K562 (cell line): Measurements from ENCODE around the gene ANXA7. TPM values are rescaled to one million over a fixed set of nuclear protein-coding genes. Genes with fewer than 3 reads are reported as not detected.

Source experiments
- ATF1 ChIP-seq, 2 experiments: fragments of 450-650 bp in 1 of 2; IDR thresholded peaks; 2 replicates each; pipeline ENCODE4 v1.6.1; 2016; ENCODE audit warnings: missing compliant biosample characterization in 1 of 2, missing genetic modification characterization in 1 of 2
- GATAD2B ChIP-seq: fragments of 450-650 bp; IDR thresholded peaks from 2 replicates; pipeline ENCODE4 v1.6.1; 2017; ENCODE audit warnings: mild to moderate bottlenecking, borderline replicate concordance
- JUN ChIP-seq, 2 experiments: sonication (generic) in 1 of 2; formaldehyde crosslinking in 1 of 2; IDR thresholded peaks; 2 replicates each; pipeline versions ENCODE4 v1.6.1 to v1.8.0; 2012 to 2022; ENCODE audit warnings: borderline replicate concordance in 2 of 2, mild to moderate bottlenecking in 2 of 2, improper control_type of control experiment in 1 of 2, low read depth in 1 of 2, low read length in 1 of 2, missing genetic modification reagents in 1 of 2
- MAZ ChIP-seq, 2 experiments: fragments of 450-650 bp in 1 of 2; sonication (generic) in 1 of 2; formaldehyde crosslinking; IDR thresholded peaks in 1 of 2; conservative IDR thresholded peaks in 1 of 2; 2 replicates each; pipeline versions ENCODE4 v1.4.0 to v1.5.0; 2020; ENCODE audit warnings: mild to moderate bottlenecking in 1 of 2, missing genetic modification reagents in 1 of 2
- NR4A1 ChIP-seq, 2 experiments: fragments of 250-450 bp in 1 of 2; fragments of 450-650 bp in 1 of 2; sonication (Bioruptor Pico) in 1 of 2; IDR thresholded peaks; 2 replicates each; pipeline versions ENCODE4 v1.4.0 to v1.6.1; 2016 to 2020; ENCODE audit warnings: mild to moderate bottlenecking in 2 of 2, missing compliant biosample characterization in 1 of 2, missing genetic modification characterization in 1 of 2, moderate library complexity in 1 of 2
- PCBP1 ChIP-seq: fragments of 200-400 bp; formaldehyde crosslinking; IDR thresholded peaks from 2 replicates; pipeline ENCODE4 v1.6.1; 2018; ENCODE audit warnings: mild to moderate bottlenecking, low read depth, low read length; ENCODE audit not compliant: poor library complexity, severe bottlenecking
- PHF20 ChIP-seq: fragments of 450-650 bp; IDR thresholded peaks from 2 replicates; pipeline ENCODE4 v1.6.1; 2018; ENCODE audit not compliant: partially characterized antibody
- RUNX1 ChIP-seq: sonication (generic); IDR thresholded peaks from 2 replicates; pipeline ENCODE4 v1.6.1; 2016; ENCODE audit warnings: antibody characterized with exemption, low read depth
- SLC30A9 ChIP-seq: fragments of 250-450 bp; sonication (Bioruptor Pico); IDR thresholded peaks from 2 replicates; pipeline ENCODE4 v1.8.0; 2022; ENCODE audit warnings: mild to moderate bottlenecking, moderate library complexity
- SOX6 ChIP-seq: fragments of 450-650 bp; IDR thresholded peaks from 2 replicates; pipeline ENCODE4 v1.6.1; 2014; ENCODE audit warnings: mild to moderate bottlenecking
- TSC22D4 ChIP-seq: fragments of 450-650 bp; IDR thresholded peaks from 2 replicates; pipeline ENCODE4 v1.6.1; 2016; ENCODE audit warnings: missing genetic modification characterization, missing biosample characterization, control low read depth
- ZNF197 ChIP-seq: fragments of 200-800 bp; sonication (Bioruptor generic); IDR thresholded peaks from 2 replicates; pipeline ENCODE4 v1.6.1; 2016; ENCODE audit warnings: low read depth, missing genetic modification characterization, missing compliant biosample characterization
- ZNF586 ChIP-seq: fragments of 450-650 bp; formaldehyde crosslinking; conservative IDR thresholded peaks from 2 replicates; pipeline ENCODE4 v1.4.0; 2020; ENCODE audit warnings: mild to moderate bottlenecking, moderate library complexity
- ZSCAN29 ChIP-seq: fragments of 450-650 bp; IDR thresholded peaks from 2 replicates; pipeline ENCODE4 v1.6.1; 2017
- polyA plus RNA-seq, 8 experiments: library from polyadenylated mRNA; depleted of rRNA in 4 of 8; stranded (reverse) in 5 of 8; unstranded in 3 of 8; fragments of >200 nt; fragmentation: Nextera tagmentation in 2 of 8; fragmentation: Illumina TruSeq in 1 of 8; extraction: Ambion mirVana in 2 of 8; extraction: Trizol in 1 of 8; gene quantifications; 2 replicates each; pipeline versions ENCODE4 v1.2.1 to v1.2.3, GENCODE V29; 2011 to 2014; ENCODE audit warnings: inconsistent platforms in 1 of 8, missing spikeins in 1 of 8
- total RNA-seq, 7 experiments: library from RNA; depleted of rRNA in 6 of 7; stranded (reverse); fragments of >200 nt in 6 of 7; fragmentation: Illumina TruSeq in 2 of 7; extraction: Trizol in 2 of 7; gene quantifications; 2 replicates each; pipeline versions ENCODE4 v1.2.1 to v1.2.3, GENCODE V29; 2011 to 2021; ENCODE audit warnings: low replicate concordance in 1 of 7
- TF ChIP-seq, protein P1 (sequence below), 2 experiments: IDR thresholded peaks in 1 of 2; conservative IDR thresholded peaks in 1 of 2; 2 replicates each; pipeline ENCODE4 v1.6.1; 2016; ENCODE audit warnings: low read depth in 2 of 2, mild to moderate bottlenecking in 1 of 2, missing compliant biosample characterization in 1 of 2, missing genetic modification characterization in 1 of 2, moderate library complexity in 1 of 2
- TF ChIP-seq, protein P2 (sequence below): fragments of 450-650 bp; IDR thresholded peaks from 2 replicates; pipeline ENCODE4 v1.6.1; 2016; ENCODE audit warnings: low read depth

ANXA7 gene
- total and polyA plus RNA-seq, 9 of the 15 experiments (the other 6 are each of a cell fraction or from before 2014, with no cell fraction given) = 81.6 to 157 (median 122) TPM

DNA sequence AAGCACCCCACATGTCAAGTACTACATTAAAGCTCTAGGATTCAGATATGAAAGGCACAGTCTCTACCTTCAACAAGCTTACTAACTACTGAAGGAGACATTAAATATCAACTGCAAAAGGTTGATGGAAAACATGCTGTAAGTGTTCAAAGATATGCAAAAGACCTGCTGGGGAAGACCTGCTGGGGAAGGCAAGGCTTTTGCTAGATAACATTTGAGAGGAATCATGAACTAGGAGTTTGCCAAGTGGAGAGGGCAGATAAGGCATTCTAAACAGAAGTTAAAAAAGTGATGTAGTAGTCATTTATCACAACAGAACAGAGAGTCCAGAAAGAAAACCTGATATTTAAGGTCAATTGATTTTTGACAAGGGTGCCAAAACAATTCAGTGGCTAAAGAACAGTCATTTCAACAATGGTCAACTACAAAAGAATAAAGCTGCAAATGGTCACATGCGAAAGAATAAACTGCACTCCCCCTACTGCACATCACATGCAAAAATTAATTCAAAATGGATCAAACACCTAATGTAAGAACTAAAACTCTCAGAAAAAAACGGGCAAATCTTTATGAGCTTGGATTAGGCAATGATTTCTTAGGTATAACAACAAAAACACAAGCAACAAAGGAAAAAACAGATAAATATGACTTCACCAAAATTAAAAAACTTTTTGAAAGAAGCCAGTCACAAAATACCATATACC is 42.5 kb upstream of the ANXA7 start (continued):
- TF ChIP-seq MAZ (CRISPR knock-in tag; conservative IDR thresholded peaks at IDR 0.05 in 1 of 2, IDR thresholded peaks at IDR 0.05 in 1 of 2) (peak; percentile 26 to 65; a peak in 2 of 4 replicates), ZSCAN29 (peak; percentile 50; the same call in 1 of the 2 replicates), GATAD2B (peak; percentile 96), RUNX1 (peak; percentile 74; the same call in 1 of the 2 replicates), PCBP1 (no peak), SLC30A9 (CRISPR knock-in tag) (no peak), ZNF586 (CRISPR knock-in tag) (no peak), TSC22D4 (tag) (no peak), ZNF197 (CRISPR knock-in tag) (peak; percentile 97), SOX6 (peak; percentile 99), NR4A1 (CRISPR knock-in tag; IDR thresholded peaks at IDR 0.05) (no peak), NR4A1 (tag; IDR thresholded peaks at IDR 0.05) (peak; percentile 96), PHF20 (no peak), JUN (IDR thresholded peaks at IDR 0.05; ENCODE audit: borderline replicate concordance, low read depth, low read length) (peak; percentile 62; the same call in 1 of the 2 replicates), JUN (CRISPR knock-in tag; IDR thresholded peaks at IDR 0.05; ENCODE audit: borderline replicate concordance) (no peak), ATF1 (CRISPR knock-in tag; IDR thresholded peaks at IDR 0.05) (no peak), ATF1 (tag; IDR thresholded peaks at IDR 0.05) (peak; percentile 60)
- TF ChIP-seq, protein P1, sequence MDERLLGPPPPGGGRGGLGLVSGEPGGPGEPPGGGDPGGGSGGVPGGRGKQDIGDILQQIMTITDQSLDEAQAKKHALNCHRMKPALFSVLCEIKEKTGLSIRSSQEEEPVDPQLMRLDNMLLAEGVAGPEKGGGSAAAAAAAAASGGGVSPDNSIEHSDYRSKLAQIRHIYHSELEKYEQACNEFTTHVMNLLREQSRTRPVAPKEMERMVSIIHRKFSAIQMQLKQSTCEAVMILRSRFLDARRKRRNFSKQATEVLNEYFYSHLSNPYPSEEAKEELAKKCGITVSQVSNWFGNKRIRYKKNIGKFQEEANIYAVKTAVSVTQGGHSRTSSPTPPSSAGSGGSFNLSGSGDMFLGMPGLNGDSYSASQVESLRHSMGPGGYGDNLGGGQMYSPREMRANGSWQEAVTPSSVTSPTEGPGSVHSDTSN (CRISPR knock-in tag; IDR thresholded peaks at IDR 0.05; ENCODE audit: low read depth) = no peak
- TF ChIP-seq, protein P1 (tag; conservative IDR thresholded peaks at IDR 0.05; ENCODE audit: low read depth) = peak; percentile 94
- TF ChIP-seq, protein P2, sequence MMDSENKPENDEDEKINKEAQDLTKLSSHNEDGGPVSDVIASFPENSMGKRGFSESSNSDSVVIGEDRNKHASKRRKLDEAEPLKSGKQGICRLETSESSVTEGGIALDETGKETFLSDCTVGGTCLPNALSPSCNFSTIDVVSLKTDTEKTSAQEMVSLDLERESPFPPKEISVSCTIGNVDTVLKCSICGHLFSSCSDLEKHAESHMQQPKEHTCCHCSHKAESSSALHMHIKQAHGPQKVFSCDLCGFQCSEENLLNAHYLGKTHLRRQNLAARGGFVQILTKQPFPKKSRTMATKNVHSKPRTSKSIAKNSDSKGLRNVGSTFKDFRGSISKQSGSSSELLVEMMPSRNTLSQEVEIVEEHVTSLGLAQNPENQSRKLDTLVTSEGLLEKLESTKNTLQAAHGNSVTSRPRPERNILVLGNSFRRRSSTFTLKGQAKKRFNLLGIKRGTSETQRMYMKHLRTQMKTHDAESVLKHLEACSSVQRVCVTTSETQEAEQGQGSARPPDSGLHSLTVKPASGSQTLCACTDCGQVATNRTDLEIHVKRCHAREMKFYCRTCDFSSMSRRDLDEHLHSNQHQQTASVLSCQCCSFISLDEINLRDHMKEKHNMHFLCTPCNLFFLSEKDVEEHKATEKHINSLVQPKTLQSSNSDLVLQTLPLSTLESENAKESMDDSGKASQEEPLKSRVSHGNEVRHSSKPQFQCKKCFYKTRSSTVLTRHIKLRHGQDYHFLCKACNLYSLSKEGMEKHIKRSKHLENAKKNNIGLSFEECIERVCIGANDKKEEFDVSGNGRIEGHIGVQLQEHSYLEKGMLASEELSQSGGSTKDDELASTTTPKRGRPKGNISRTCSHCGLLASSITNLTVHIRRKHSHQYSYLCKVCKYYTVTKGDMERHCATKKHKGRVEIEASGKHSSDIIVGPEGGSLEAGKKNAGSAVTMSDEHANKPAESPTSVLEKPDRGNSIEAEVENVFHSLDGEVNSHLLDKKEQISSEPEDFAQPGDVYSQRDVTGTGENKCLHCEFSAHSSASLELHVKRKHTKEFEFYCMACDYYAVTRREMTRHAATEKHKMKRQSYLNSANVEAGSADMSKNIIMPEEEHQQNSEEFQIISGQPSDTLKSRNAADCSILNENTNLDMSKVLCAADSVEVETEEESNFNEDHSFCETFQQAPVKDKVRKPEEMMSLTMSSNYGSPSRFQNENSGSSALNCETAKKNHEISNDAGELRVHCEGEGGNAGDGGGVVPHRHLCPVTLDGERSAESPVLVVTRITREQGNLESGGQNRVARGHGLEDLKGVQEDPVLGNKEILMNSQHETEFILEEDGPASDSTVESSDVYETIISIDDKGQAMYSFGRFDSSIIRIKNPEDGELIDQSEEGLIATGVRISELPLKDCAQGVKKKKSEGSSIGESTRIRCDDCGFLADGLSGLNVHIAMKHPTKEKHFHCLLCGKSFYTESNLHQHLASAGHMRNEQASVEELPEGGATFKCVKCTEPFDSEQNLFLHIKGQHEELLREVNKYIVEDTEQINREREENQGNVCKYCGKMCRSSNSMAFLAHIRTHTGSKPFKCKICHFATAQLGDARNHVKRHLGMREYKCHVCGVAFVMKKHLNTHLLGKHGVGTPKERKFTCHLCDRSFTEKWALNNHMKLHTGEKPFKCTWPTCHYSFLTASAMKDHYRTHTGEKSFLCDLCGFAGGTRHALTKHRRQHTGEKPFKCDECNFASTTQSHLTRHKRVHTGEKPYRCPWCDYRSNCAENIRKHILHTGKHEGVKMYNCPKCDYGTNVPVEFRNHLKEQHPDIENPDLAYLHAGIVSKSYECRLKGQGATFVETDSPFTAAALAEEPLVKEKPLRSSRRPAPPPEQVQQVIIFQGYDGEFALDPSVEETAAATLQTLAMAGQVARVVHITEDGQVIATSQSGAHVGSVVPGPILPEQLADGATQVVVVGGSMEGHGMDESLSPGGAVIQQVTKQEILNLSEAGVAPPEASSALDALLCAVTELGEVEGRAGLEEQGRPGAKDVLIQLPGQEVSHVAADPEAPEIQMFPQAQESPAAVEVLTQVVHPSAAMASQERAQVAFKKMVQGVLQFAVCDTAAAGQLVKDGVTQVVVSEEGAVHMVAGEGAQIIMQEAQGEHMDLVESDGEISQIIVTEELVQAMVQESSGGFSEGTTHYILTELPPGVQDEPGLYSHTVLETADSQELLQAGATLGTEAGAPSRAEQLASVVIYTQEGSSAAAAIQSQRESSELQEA = no peak
